Testis (tissue), 2 donors: ENCODE data around the gene EXOC3.

Experiments
- POLR2A ChIP-seq: fragments of 450-650 bp; IDR thresholded peaks from one replicate; pipeline ENCODE4 v1.6.1; 2017; ENCODE audit warnings: antibody characterized with exemption, mild to moderate bottlenecking, moderate library complexity
- TF ChIP-seq, protein P1 (sequence below), 3 experiments: fragments of 450-650 bp in 2 of 3; fragments of 200-600 bp in 1 of 3; sonication (generic) in 1 of 3; IDR thresholded peaks; one replicate each; pipeline ENCODE4 v1.5.1; 2016 to 2019; ENCODE audit warnings: antibody characterized with exemption in 3 of 3, mild to moderate bottlenecking in 2 of 3, moderate library complexity in 1 of 3

DNA sequence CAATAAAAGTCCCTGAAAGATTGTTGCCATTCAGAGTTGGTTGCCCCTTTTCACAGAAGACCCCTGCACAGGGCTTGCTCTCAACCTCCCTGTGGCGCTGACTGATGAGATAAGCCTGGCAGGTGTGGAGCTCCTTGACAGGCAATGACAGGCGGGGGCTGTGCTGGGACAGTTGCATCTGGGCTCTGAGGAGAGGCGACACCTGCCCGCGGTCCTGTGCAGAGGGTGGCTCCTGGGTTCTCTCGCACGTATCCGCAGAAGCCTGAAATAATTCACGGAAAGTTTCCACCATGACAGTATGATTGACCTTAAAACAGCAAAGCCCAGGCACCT lies 19.8 kb upstream of the EXOC3 start:
- TF ChIP-seq, protein P1, sequence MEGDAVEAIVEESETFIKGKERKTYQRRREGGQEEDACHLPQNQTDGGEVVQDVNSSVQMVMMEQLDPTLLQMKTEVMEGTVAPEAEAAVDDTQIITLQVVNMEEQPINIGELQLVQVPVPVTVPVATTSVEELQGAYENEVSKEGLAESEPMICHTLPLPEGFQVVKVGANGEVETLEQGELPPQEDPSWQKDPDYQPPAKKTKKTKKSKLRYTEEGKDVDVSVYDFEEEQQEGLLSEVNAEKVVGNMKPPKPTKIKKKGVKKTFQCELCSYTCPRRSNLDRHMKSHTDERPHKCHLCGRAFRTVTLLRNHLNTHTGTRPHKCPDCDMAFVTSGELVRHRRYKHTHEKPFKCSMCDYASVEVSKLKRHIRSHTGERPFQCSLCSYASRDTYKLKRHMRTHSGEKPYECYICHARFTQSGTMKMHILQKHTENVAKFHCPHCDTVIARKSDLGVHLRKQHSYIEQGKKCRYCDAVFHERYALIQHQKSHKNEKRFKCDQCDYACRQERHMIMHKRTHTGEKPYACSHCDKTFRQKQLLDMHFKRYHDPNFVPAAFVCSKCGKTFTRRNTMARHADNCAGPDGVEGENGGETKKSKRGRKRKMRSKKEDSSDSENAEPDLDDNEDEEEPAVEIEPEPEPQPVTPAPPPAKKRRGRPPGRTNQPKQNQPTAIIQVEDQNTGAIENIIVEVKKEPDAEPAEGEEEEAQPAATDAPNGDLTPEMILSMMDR (IDR thresholded peaks at IDR 0.05): no peak
- TF ChIP-seq POLR2A: no peak
